ENCODE data around the gene USP11.
"Not testable (repeated sequence)": the region's sequence is repeated elsewhere in the genome, so short reads cannot be mapped to it uniquely, and the experiment has no call there.

The USP11 gene

DNA sequence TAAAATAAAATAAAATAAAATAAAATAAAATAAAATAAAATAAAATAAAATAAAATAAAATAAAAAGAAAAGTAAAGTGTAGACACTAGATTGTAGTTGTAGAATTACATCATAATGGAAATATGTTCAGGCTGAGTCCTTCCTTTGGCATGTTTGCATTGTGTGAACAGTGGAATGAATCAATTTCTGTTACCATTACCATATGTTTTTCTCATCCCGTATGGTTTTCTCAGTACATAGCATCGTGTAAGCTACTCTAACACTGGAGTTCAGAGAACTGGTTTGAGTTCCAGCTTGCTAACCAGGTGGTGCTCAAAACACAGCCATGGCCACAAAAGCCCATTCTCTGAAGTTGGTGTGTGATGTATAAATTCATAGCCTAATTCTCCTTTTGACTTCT is 45.9 kb downstream of the USP11 start:
- DNase-seq (ENCODE audit: low read depth, low spot score) = peak; percentile 41
- TF ChIP-seq CTCF (IDR thresholded peaks at IDR 0.05; ENCODE audit: low read depth, low read length) = no peak

GRCh38 chrX:47283015-47283771 is 50.4 kb downstream of the USP11 start:
- no peak for TF ChIP-seq CTCF (IDR thresholded peaks at IDR 0.05; ENCODE audit: low read depth, low read length)
- peak; percentile 55 for DNase-seq (ENCODE audit: low read depth, low spot score)
- in situ Hi-C loops (cut with HindIII; ENCODE audit: low sequenced_read_pairs) = no loop called here
- H3K4me3 ChIP-seq (ENCODE audit: low read depth, low read length) = no peak overlapping the region

More for the DNA sequence above, 45.9 kb downstream of the USP11 start:
- H3K4me3 ChIP-seq (ENCODE audit: low read depth, low read length) = no peak overlapping the region
- in situ Hi-C loops (cut with HindIII; ENCODE audit: low sequenced_read_pairs) = no loop called here

- DNase-seq (ENCODE audit: low read depth, low spot score); H3K4me3 ChIP-seq (ENCODE audit: low read depth, low read length); in situ Hi-C loops (cut with HindIII; ENCODE audit: low sequenced_read_pairs): not testable (repeated sequence)
- peak; percentile 18 for TF ChIP-seq CTCF (IDR thresholded peaks at IDR 0.05; ENCODE audit: low read depth, low read length)
These were observed 51.8 kb downstream of the USP11 start for GRCh38 chrX:47284616-47285015.

GRCh38 chrX:47285836-47286320 is 53.1 kb downstream of the USP11 start:
- in situ Hi-C loops (cut with HindIII; ENCODE audit: low sequenced_read_pairs) = no loop called here
- H3K4me3 ChIP-seq (ENCODE audit: low read depth, low read length) = no peak overlapping the region
- DNase-seq (ENCODE audit: low read depth, low spot score) = no peak
- TF ChIP-seq CTCF (IDR thresholded peaks at IDR 0.05; ENCODE audit: low read depth, low read length) = no peak

DNA sequence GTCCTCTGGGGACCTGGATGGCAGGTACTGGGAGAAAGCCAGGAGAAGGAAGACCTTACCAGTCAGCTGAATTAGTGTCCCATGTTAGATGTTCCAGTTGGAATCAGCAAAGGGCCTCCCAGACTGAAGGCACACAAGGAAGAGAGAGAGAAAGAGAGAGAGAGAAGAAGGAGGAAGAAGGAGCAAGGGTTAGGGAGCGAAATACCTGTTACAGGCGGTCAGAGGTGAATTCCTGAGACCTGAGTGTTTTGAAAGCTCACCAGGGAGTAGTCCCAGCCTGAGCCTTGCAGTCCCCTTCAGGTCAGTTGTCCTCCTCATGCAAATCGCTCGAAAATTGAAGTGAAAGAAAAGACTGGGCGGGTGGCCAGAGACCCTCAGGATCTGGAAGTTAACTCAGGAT is 60.3 kb downstream of the USP11 start:
- TF ChIP-seq CTCF (IDR thresholded peaks at IDR 0.05; ENCODE audit: low read depth, low read length) = no peak
- no peak for DNase-seq (ENCODE audit: low read depth, low spot score)
- H3K4me3 ChIP-seq (ENCODE audit: low read depth, low read length) = no peak overlapping the region
- in situ Hi-C loops (cut with HindIII; ENCODE audit: low sequenced_read_pairs) = no loop called here

GRCh38 chrX:47296766-47297365 is 64.1 kb downstream of the USP11 start:
- DNase-seq (ENCODE audit: low read depth, low spot score) = no peak
- in situ Hi-C loops (cut with HindIII; ENCODE audit: low sequenced_read_pairs) = no loop called here
- no peak for TF ChIP-seq CTCF (IDR thresholded peaks at IDR 0.05; ENCODE audit: low read depth, low read length)
- H3K4me3 ChIP-seq (ENCODE audit: low read depth, low read length) = no peak overlapping the region

All from astrocyte of the spinal cord (primary cell).